ENCODE results near the gene ASIC2.

Gene ASIC2

GRCh38 chr17:33179151-33179550 lies 113.9 kb downstream of the ASIC2 start:
- ChIA-PET CTCF (interaction anchor here (0.6 kb wide), 1 partner anchor 579 kb away, joined by 4 read pairs; no protein-coding TSS in a partner anchor), POLR2A (no interaction called here)
- H3K4me3 ChIP-seq (ENCODE audit: low read depth, low read length) = no peak overlapping the region
- H3K27ac ChIP-seq (ENCODE audit: extremely low read depth, low read depth, low read length) = no peak overlapping the region
- no peak for TF ChIP-seq YY1 (tag by site-specific recombination; IDR thresholded peaks at IDR 0.05)
- TF ChIP-seq BCL11B (tag by site-specific recombination; IDR thresholded peaks at IDR 0.05; ENCODE audit: low read depth) = no peak
- TF ChIP-seq ZNF571 (tag by site-specific recombination; IDR thresholded peaks at IDR 0.05) = no peak
- no peak for TF ChIP-seq ZNF146 (tag by site-specific recombination; IDR thresholded peaks at IDR 0.05)
- no peak for TF ChIP-seq ZNF37A (tag by site-specific recombination; IDR thresholded peaks at IDR 0.05)
- TF ChIP-seq ZNF335 (tag by site-specific recombination; conservative IDR thresholded peaks at IDR 0.05) = no peak
- TF ChIP-seq ZNF24 (tag by site-specific recombination; IDR thresholded peaks at IDR 0.05) = no peak
- no peak for TF ChIP-seq ZNF529 (tag by site-specific recombination; IDR thresholded peaks at IDR 0.05; ENCODE audit: insufficient replicate concordance)
- TF ChIP-seq ZNF561 (tag by site-specific recombination; IDR thresholded peaks at IDR 0.05; ENCODE audit: borderline replicate concordance) = no peak
- no peak for TF ChIP-seq SP7 (tag by site-specific recombination; IDR thresholded peaks at IDR 0.05)
- TF ChIP-seq YY2 (tag by site-specific recombination; IDR thresholded peaks at IDR 0.05) = no peak
- no peak for TF ChIP-seq ZNF548 (tag by site-specific recombination; IDR thresholded peaks at IDR 0.05)
- TF ChIP-seq ZNF10 (tag by site-specific recombination; IDR thresholded peaks at IDR 0.05) = no peak
- no peak for TF ChIP-seq ZBTB10 (tag by site-specific recombination; IDR thresholded peaks at IDR 0.05)
- no peak for TF ChIP-seq ZSCAN16 (tag by site-specific recombination; IDR thresholded peaks at IDR 0.05)
- no peak for TF ChIP-seq ZNF354C (tag by site-specific recombination; IDR thresholded peaks at IDR 0.05; ENCODE audit: borderline replicate concordance, low read depth)
- TF ChIP-seq ZNF549 (tag by site-specific recombination; IDR thresholded peaks at IDR 0.05) = no peak
- no peak for TF ChIP-seq ZNF23 (tag by site-specific recombination; IDR thresholded peaks at IDR 0.05; ENCODE audit: borderline replicate concordance)
- TF ChIP-seq MZF1 (tag by site-specific recombination; IDR thresholded peaks at IDR 0.05; ENCODE audit: borderline replicate concordance) = no peak
- no peak for TF ChIP-seq ZNF19 (tag by site-specific recombination; IDR thresholded peaks at IDR 0.05; ENCODE audit: low read depth)
- no peaks in the 10 kb centered on the region for H3K36me3 ChIP-seq (ENCODE audit: control insufficient read depth in 2 of 2, insufficient read depth in 1 of 2, low read length in 2 of 2)
- H3K9me3 ChIP-seq (ENCODE audit: control insufficient read depth, insufficient read depth, low read depth, low read length) = no peaks in the 10 kb centered on the region
- no peaks in the 10 kb centered on the region for H3K4me1 ChIP-seq (ENCODE audit: control insufficient read depth, insufficient read depth, low read length)

- H3K4me1 ChIP-seq (ENCODE audit: control insufficient read depth, insufficient read depth, low read length) = no peaks in the 10 kb centered on the region
- H3K27ac ChIP-seq (ENCODE audit: extremely low read depth, low read depth, low read length) = no peak overlapping the region
- H3K36me3 ChIP-seq (ENCODE audit: control insufficient read depth in 2 of 2, insufficient read depth in 1 of 2, low read length in 2 of 2) = no peaks in the 10 kb centered on the region
- CTCF ChIA-PET = interaction anchor here (0.6 to 1.2 kb wide), 3 partner anchors 129 to 590 kb away, joined by 3 read pairs; no protein-coding TSS in a partner anchor
- no peak overlapping the region for H3K4me3 ChIP-seq (ENCODE audit: low read depth, low read length)
- no peaks in the 10 kb centered on the region for H3K9me3 ChIP-seq (ENCODE audit: control insufficient read depth, insufficient read depth, low read depth, low read length)
- TF ChIP-seq SALL2 (tag by site-specific recombination; IDR thresholded peaks at IDR 0.05; ENCODE audit: borderline replicate concordance) (no peak), HOXD13 (CRISPR knock-in tag; IDR thresholded peaks at IDR 0.05; ENCODE audit: borderline replicate concordance) (no peak)
- POLR2A ChIA-PET = no interaction called here
Measured at GRCh38 chr17:33178681-33179080, 114.4 kb downstream of the ASIC2 start.

GRCh38 chr17:33175562-33175961 lies 117.5 kb downstream of the ASIC2 start:
- no peak overlapping the region for H3K4me3 ChIP-seq (ENCODE audit: low read depth, low read length)
- H3K4me1 ChIP-seq (ENCODE audit: control insufficient read depth, insufficient read depth, low read length) = no peaks in the 10 kb centered on the region
- POLR2A ChIA-PET = no interaction called here
- CTCF ChIA-PET = interaction anchor here (0.5 kb wide), 1 partner anchor 1210 kb away, joined by 3 read pairs; no protein-coding TSS in a partner anchor
- no peak overlapping the region for H3K27ac ChIP-seq (ENCODE audit: extremely low read depth, low read depth, low read length)
- H3K36me3 ChIP-seq (ENCODE audit: control insufficient read depth in 2 of 2, insufficient read depth in 1 of 2, low read length in 2 of 2) = no peaks in the 10 kb centered on the region
- no peaks in the 10 kb centered on the region for H3K9me3 ChIP-seq (ENCODE audit: control insufficient read depth, insufficient read depth, low read depth, low read length)
- TF ChIP-seq ZNF416 (tag by site-specific recombination; IDR thresholded peaks at IDR 0.05) (no peak), PRDM10 (tag by site-specific recombination; IDR thresholded peaks at IDR 0.05) (0 out of 2 replicates have a peak, but pooled peaks have one; percentile 36), CTCF (tag by site-specific recombination; IDR thresholded peaks at IDR 0.05) (no peak), ZNF555 (tag by site-specific recombination; conservative IDR thresholded peaks at IDR 0.05) (no peak)
